ENCODE measurements around the gene RAI2. TPM values are rescaled to one million over a fixed set of nuclear protein-coding genes. Genes with fewer than 3 reads are reported as not detected.

Gene RAI2
- total RNA-seq, 1 donor from 2014 or later: 23.6 TPM

DNA sequence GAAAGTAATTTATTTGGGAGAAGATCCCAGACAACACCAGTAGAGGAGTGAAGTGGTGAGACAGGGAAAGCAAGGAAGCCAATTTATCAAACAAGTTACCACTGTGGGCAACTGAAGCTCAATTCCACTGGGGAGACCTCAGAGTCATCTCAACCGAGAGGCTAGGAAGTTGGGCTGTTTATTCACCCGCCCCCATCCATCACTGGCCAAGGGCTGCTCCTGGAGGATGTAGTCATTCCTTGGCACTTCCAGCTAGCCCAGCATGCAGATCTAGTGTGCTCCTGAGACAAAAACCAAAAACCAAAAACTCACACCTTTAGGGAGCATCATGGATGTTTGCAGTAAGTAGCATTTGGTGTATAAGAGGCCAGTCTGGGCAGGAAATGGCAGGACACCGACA is 47.0 kb downstream of the RAI2 start:
- intact Hi-C loops (cut with micrococcal nuclease): loop anchor here (5.0 kb wide), 1 partner anchor 63 kb away; no protein-coding TSS in a partner anchor
- peaks cover 20% of the 10 kb centered on the region for H3K4me1 ChIP-seq
- TF ChIP-seq, protein P1, sequence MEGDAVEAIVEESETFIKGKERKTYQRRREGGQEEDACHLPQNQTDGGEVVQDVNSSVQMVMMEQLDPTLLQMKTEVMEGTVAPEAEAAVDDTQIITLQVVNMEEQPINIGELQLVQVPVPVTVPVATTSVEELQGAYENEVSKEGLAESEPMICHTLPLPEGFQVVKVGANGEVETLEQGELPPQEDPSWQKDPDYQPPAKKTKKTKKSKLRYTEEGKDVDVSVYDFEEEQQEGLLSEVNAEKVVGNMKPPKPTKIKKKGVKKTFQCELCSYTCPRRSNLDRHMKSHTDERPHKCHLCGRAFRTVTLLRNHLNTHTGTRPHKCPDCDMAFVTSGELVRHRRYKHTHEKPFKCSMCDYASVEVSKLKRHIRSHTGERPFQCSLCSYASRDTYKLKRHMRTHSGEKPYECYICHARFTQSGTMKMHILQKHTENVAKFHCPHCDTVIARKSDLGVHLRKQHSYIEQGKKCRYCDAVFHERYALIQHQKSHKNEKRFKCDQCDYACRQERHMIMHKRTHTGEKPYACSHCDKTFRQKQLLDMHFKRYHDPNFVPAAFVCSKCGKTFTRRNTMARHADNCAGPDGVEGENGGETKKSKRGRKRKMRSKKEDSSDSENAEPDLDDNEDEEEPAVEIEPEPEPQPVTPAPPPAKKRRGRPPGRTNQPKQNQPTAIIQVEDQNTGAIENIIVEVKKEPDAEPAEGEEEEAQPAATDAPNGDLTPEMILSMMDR (IDR thresholded peaks at IDR 0.05; ENCODE audit: borderline replicate concordance): no peak
- H3K4me3 ChIP-seq: no peak overlapping the region
- DNase-seq: no peak
- no peaks in the 10 kb centered on the region for H3K27me3 ChIP-seq (ENCODE audit: low read depth)
- H3K27ac ChIP-seq (replicated peaks): no peak overlapping the region
- no peaks in the 10 kb centered on the region for H3K9me3 ChIP-seq (replicated peaks)
- H3K36me3 ChIP-seq: no peaks in the 10 kb centered on the region

DNA sequence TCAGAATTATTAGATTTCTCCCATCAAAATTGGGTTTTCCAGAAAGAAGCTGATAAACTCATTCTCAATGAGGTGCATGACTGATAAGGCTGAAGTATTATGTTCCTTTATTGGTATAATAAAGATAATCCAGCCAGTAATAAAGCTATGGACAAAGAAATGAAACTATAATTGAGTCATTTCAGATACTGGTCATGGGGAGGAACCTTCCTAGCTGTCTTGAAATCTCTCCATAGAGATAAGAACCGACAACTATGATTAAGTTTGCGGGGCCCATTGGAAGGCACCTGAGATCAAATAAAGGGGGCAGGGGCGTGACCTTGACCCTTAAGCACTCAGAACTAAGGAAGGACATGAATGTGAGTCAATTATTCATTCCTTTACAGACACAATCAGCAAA is 47.8 kb downstream of the RAI2 start:
- Histone ChIP-seq H3K27me3 (ENCODE audit: low read depth) (no peaks in the 10 kb centered on the region), H3K36me3 (no peaks in the 10 kb centered on the region), H3K4me3 (no peak overlapping the region), H3K27ac (replicated peaks) (no peak overlapping the region), H3K4me1 (peaks cover 19% of the 10 kb centered on the region), H3K9me3 (replicated peaks) (no peaks in the 10 kb centered on the region)
- intact Hi-C loops (cut with micrococcal nuclease): loop anchor here (5.0 kb wide), 1 partner anchor 64 kb away; no protein-coding TSS in a partner anchor
- TF ChIP-seq, protein P1 (IDR thresholded peaks at IDR 0.05; ENCODE audit: borderline replicate concordance): no peak
- DNase-seq: no peak

- no peak for DNase-seq
- Histone ChIP-seq H3K4me3 (no peak overlapping the region), H3K27me3 (ENCODE audit: low read depth) (no peaks in the 10 kb centered on the region), H3K27ac (replicated peaks) (no peak overlapping the region), H3K9me3 (replicated peaks) (no peaks in the 10 kb centered on the region), H3K4me1 (peaks cover 14% of the 10 kb centered on the region), H3K36me3 (no peaks in the 10 kb centered on the region)
- intact Hi-C loops (cut with micrococcal nuclease): loop anchor here (5.0 kb wide), 1 partner anchor 65 kb away; no protein-coding TSS in a partner anchor
- TF ChIP-seq, protein P1 (IDR thresholded peaks at IDR 0.05; ENCODE audit: borderline replicate concordance): peak; percentile 72
These were observed 48.3 kb downstream of the RAI2 start for GRCh38 chrX:17812763-17813162.

GRCh38 chrX:17809984-17810383 is 51.1 kb downstream of the RAI2 start:
- intact Hi-C loops (cut with micrococcal nuclease): loop anchor here (5.0 kb wide), 1 partner anchor 67 kb away; no protein-coding TSS in a partner anchor
- Histone ChIP-seq H3K4me3 (no peak overlapping the region), H3K36me3 (no peaks in the 10 kb centered on the region), H3K27me3 (ENCODE audit: low read depth) (no peaks in the 10 kb centered on the region), H3K9me3 (replicated peaks) (no peaks in the 10 kb centered on the region), H3K4me1 (peaks cover 9% of the 10 kb centered on the region), H3K27ac (replicated peaks) (no peak overlapping the region)
- no peak for DNase-seq
- TF ChIP-seq, protein P1 (IDR thresholded peaks at IDR 0.05; ENCODE audit: borderline replicate concordance): no peak

DNA sequence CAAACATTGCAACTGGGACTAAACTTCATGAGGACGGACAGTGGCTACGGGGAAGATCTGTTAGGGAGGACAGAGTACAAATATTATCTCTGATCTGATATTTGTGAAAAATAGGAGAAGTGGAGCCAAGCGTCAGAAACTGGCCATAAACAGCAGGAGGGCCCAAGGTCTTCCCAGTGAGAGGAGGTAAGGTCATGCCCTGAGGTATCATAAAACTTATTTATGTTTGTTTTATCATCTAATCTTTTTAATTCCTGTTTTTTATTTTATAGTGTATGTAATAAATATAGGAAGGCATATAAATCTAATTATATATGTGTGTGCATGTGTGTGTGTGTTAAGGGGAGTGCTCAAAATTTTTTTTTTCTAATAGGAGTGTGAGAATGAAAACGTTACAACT is 51.8 kb downstream of the RAI2 start:
- Histone ChIP-seq H3K27ac (replicated peaks) (no peak overlapping the region), H3K4me1 (peaks cover 9% of the 10 kb centered on the region), H3K27me3 (ENCODE audit: low read depth) (no peaks in the 10 kb centered on the region), H3K4me3 (no peak overlapping the region), H3K9me3 (replicated peaks) (no peaks in the 10 kb centered on the region), H3K36me3 (no peaks in the 10 kb centered on the region)
- TF ChIP-seq, protein P1 (IDR thresholded peaks at IDR 0.05; ENCODE audit: borderline replicate concordance): no peak
- no peak for DNase-seq
- intact Hi-C loops (cut with micrococcal nuclease): no loop called here
